ENCODE measurements around the gene CISH.

The CISH gene

DNA sequence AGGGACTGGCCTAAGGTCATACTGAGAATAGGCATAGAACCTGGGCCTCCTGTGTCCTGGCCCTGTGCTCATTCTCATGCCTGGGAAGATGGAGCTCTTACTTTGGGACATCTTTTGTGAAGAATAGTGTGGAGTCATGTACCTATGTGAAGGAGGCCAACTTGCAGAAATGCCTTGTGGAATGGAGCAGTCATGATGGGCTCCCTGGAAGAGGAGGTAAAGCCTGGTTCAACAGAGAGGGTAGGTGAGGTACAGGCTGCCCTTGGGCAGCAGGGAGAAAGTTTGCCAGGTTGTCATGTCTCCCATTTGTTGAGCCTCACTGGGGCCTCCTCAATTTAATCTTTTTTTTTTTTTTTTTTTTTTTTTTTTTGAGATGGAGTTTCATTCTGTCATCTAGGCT is 23.5 kb upstream of the CISH start:
- no peak for DNase-seq

DNA sequence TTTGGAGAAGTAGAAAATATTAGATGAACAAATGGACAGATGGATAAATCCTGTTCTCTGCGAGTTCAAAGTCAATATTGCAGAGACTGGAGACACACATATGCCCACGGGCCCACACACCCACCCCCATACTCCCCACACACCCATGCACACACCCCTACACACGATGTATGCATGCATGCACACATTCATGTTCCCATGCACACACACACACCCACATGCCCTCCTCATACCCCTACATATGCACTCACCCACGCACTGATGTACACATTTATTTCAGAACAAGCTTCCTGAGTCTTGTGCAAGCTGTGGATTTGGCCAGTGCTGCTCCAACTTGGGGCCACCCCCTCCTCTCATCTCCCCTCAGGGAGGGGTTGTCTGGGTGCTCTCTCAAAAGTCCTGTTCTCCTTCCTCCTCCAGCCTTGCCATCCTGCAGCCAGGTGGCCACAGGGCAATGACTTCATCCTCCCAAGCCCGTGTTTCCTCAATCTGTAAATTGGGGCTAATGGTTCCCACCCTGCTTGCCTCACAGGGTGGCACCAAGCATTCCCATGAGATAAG is 21.7 kb upstream of the CISH start:
- DNase-seq, result no peak

DNA sequence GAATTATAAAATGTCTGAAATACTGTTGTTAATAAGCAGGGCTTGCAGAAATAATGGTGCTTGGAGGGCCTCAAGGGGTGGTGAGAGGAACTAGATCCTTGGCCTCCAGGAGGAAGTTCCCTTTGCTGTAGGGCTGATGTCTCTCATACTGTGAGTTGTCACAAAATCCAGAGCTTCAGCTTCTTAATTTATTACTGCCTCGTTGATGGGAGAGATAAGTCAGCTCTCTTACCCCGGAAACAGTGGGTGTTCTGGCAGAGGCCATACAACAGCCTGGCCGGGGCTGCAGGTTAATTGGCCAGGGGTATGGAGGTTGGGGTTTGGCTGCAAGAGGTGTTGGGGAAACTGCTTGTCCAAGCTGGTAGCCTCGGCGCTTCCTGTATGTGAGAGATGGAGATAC is 20.9 kb upstream of the CISH start:
- DNase-seq, result no peak

DNA sequence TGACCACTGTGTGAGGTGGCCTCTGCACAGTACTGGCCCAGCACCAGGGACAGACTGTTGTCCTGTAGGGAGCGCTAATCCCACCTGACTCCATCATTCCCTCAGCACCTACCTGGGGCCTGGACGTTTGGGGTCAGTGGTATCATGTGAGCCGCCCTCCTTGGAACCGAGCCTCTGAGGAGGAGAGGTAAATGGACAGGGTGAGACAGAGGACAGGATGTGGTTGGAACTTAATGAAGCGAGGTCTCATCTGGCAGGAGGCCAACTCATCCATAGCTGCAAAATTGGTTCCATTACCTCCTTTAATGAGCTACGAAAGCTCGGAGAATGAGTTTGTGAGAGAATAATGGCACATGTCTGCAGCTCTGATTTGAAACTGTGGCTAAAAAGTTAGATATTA is 19.3 kb upstream of the CISH start:
- DNase-seq, result no peak

DNA sequence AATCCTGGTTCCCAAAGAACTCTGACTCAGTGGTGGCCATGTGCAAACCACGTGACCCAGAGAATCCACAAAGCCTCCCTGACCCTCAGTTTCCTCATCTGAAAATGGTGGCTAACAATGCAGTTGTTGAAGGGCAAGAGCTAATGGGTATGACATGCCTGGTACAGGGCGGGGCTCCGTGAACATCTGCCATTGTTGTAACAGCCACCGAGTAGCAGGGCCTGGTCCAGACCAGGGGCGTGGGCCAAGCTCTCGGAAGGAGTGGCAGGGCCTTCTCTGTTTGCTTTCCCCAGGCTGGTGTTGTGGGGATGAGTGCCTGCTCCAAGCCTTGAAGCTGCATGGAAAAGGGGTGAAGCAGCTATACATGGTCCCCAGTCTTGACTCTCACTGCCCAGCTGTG is 18.8 kb upstream of the CISH start:
- no peak for DNase-seq

DNA sequence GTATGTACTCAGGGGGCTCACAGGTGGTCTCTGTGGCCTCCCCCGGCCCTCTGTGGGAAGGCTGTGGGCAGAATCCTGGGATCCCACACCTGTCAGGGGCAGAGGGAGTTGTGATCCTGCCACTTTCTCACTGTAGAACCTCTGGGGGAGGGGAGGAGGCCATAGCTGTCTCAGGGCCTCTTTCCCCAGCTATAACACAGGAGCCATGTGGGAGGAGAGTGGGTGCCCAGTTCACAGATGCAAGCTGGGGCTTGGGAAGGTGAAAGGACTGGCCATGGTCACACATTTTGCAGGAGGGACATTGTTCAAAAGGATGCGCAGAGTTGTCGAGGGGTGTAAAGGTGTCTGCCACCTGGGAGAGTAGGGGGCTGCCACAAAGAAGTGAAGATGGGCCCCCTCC is 17.0 kb upstream of the CISH start:
- no peak for DNase-seq

DNA sequence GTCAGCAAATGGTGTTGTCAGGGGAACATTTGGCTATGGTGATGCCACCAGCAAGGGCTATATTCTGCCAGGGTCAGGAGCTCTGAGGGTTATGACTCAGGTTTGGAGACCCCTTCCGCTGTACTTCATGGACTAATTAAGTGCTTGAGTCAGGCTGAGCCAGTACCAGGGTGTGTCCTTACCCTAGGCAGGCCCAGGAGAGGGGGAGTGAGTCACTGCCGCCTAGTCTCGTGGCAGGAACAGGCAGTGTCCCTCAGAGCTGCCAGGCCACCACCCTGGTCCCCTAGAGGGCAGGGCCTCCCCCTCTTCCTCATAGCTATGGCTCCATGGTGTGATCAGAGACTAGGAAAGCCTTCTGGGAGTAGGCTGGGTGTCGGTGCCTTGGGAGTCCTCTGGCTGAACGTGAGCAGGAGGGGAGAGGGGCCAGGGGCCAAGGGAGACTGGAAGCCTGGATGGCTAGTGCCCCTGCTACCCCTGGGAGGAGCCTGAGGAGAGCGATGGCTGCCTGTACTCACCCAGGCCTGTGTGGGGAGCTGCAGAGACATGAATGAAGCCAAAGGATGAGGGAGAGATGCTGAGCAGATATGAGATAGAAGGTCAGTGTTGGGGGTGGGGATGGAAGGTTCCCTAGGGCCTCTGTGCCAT is 16.0 kb upstream of the CISH start:
- no peak for DNase-seq

DNA sequence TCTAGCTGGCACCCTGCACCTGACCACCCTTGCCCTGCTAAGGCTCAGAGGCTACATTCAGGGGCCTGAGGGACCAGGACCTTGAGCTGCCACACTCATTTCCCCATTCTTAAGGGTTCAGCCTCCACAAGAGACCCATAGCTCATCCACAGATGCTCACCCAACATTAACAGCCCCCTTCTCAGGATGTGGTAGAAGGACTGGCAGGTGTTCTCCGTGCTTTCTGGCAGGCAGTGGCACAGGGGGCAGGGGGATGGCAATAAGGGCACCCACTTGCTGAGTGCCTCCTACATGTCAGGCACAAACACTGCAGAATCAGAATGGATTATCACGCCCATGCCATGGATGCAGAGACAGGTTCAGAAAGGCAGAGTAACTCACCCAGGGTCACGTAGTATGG is 14.8 kb upstream of the CISH start:
- DNase-seq, result no peak

DNA sequence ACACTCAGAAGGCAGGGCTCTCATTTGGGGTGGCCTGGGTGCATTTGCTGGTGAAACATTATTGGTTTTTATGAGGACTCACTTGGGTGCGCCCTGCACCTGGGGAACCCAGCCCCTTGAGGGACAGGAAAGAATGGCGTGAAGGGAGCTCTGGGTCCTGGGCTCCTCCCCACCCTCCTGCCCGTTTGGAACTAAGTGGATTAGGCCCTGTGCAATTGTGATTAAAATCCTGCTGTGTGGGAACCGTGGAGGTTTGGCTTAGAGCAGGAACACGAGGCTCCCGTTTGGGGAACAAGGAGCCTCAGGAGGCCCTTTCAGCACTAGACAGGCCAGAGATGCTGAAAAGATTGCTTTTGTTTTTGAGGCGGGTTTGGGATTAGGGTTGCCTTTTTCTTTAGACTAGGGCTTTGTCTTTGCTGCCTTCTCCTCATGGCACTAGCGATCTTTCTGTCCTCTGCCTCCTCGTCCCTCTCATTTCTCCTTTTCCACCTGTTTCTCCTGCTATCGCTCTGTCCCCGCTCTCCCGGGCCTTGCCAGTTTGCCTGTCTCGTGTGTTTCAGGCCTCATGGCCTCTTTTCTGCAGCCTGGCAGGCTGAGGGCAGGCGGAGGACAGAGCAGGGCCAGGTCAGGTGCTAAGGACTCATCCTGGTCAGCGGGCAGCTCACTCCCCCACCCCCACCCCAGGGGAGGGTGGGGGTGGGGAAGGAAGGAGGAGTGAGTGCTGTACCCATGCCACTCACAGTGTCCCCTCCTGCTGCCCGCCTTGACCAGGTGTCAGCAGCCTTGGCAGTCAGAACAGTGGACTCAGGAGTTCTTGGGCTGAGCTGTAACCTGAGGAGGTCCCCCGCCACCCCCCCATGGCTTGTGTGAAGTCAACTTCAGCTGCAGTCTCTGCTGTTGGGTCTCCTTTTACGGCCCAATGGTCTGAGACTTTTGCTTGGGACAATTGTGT is 13.9 kb upstream of the CISH start:
- DNase-seq, result no peak

DNA sequence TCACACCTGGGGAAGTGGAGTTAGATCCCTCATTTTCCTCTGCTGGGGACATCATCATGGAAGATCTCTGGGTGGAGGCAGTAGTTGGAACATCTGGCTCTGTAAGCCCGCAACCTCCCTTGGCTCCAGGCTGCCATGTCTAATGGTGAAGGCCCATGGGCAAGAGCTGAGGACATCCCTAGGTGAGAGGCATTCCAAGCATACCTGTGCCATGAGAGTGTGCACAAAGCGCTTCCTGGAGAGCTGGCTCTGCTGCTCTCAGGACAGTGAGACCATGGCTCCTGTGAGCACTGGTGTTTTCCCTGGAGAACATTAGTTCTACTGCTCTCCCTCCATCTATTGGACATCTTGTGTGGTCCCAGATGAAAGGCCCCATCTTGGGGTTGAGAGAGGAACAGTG is 13.1 kb upstream of the CISH start:
- no peak for DNase-seq

DNA sequence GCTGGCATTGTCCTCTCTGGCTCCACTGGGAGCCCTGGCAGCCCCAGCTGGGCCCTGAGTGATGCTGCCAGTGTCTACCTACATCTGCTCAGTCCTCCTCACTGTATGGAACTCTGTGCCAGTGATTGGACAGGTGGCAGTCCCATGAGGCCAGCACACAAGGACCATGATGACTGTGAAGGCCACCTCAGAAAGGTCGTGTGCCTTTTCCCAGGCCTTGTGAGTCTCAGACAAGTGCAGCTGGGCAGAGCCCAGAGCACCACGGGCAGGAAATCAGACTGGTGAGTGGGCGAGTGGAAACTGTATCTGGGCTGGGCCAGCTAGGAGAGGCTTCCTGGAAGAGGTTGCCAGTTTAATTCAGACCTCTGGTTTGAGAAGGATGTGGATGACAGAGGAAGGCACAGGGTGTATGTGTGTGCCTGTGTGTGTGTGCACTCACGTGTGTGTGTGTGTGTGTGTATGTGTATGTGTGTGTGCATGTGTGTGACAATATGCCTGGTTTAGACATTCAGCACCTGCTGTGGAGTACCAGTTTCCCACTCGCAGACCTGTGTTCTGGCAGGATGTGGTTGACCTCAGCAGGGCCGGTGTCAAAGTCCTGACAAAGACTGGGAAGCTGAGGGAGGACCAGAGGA is 12.4 kb upstream of the CISH start:
- no peak for DNase-seq

DNA sequence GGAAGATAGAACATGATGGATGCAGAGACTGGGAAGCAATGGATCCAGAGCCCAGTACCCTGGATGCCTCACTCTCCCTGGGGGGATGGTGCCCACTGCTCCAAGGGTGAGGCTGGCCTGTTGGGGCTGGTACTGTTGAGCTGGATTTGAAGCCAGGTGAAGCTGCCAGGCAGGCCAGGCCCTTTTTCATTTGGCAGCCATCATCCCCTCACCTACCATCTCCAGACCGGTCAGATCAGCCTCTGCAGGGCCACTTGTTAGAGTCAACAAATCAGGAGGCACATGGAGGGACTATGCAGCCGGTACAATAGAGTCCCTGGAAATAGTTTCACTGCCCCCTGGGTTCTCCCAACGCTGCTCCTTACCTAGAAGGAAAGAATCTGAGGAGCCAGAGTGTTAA is 11.3 kb upstream of the CISH start:
- no peak for DNase-seq

DNA sequence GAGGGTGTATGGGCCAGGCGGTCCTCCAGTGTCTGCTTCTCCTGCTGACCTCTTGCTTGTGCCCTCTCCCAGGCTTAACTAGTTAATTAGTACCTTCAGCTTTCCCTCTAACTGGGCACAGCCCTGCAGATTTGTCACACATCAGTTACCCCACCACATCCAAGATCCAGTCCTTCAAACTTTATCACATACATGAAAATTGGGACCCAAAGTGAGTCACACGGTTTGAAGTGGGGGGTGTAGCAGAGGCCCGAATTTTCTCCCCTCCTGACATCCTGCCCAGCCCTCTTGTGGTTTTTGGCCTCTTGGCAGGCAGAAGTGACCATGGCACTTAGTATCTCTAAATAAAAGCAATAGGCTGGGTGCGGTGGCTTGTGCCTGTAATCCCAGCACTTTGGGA is 9.2 kb upstream of the CISH start:
- no peak for DNase-seq

DNA sequence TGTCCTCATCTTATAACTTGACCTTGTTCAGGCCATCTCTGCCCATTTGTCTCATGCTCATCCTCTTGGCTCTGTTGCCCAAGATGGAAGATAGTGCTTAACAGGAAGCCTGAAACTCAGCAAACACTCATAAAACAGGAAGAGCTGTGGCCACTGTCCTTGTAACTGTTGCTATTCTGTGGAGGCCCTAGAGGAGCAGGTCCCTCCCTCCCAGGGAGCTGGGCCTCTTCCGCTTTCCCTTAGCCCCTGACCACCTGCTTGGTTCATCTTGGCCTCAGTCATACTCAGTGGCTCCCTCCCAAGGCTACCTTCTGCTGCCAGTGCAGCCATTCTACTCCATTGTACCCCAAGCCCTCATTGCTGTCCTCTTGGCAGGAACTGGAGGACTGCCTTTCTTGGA is 8.8 kb upstream of the CISH start:
- no peak for DNase-seq

DNA sequence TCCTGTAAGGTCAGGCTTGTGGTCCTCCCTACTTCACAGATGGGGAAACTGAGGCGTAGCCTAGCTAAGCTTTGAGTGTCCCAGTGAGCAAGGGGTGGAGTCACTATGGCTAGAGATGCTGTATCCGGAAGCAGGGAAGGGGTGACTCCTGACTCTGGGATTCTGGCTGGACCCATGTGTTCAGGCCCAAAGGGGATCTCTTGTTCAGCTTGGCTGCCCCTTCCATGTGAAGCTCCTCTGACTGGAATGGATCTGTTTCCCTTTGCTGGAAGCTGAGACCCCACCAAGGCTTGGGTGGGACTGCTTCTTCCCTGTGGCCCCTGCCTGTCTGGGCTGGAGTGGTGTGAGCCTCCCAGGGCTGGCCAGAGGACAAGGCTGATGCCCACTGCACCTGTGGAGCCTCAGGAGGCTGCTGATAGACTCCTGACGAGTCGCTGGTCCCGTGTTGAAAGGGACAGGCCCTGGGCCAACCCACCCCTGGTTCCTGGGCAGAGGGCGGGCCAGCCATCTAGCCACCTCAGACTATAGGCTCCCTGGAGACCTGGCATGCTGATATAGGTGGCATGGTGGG is 6.4 kb upstream of the CISH start:
- no peak for DNase-seq

DNA sequence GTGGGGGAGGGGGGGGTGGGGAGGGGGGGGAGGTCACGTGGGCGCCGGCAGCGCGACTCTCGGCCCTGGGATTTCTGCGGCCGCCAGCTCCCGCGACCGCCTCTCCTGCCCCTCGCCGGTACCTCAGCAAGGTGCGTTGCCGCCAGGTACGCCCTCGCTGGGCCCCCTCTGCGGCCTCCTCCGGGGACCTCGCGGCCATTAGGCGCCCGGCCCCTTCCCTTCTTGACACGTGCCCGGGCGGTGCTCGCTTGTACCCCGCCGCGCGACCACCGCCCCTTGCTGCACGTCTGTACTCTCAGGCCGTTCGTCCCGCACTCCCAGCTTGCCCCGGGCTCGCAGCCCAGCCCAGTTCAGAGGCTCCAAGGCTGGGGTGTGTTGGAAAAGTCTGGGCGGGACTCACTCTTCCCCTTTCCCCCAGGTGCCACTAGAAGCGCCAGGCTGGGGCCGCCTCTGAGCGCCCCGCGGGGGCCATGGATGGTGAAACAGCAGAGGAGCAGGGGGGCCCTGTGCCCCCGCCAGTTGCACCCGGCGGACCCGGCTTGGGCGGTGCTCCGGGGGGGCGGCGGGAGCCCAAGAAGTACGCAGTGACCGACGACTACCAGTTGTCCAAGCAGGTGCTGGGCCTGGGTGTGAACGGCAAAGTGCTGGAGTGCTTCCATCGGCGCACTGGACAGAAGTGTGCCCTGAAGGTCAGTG is 5.7 kb upstream of the CISH start, which contains the start of gene MAPKAPK3:
TSS of gene MAPKAPK3 (plus strand) at position 56 of the 696 bp plus-strand sequence. CDS start at position 471, 415 bp downstream.
- DNase-seq, result peak; percentile 42

DNA sequence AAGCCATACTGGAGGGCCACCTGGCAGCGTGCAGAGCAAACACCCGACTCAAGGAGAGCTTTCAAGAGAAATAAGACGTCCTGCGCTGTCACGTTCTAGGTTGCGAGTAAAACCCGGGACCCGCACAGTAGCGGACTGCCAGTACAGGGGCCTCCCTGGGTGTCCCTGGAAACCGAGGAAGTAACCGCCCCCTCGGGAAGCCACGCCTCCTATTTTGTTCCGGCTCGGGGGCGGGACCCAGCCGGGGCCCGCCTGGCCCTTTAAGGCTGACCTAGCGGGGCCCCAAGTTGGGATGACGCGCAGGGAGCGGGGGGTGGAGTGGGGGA is 5.2 kb upstream of the CISH start:
- DNase-seq, result peak; percentile 93

DNA sequence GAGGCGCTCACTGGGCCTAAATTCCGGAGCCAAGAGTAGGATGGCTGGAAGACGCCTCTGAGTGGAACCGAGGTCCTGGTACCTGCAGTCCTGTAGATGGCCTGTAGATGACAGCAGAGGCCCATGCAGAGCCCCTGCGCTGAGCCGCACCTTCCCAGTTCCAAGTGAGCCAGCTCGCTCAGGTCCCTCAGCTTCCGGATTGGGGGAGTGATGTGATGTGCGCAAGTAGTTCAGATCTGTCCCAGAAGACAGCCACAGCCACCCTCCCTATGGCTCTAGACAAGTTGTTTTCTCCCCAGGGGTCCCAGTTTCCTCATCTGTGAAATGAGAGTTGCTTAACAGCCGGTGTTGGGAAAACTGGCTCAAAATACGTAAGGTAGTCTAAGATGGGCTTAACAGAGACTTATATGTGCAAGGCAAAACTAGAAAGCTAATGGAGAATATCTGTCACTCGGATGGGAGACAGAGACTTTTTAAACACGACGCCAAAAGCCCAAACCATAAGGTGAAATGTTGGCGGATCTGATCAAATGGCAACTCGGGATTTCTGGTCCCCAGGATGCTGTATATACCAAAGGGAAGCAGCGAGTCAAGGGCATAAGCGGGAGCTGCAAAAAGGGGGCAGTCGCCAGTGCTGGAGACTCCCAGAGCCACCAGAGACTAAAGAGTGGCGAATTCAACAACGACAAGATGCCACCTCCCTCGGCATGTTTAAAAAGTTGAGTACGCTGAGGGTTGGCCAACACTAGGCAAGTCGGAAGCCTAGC is 4.6 kb upstream of the CISH start:
- peak; percentile 76 for DNase-seq

DNA sequence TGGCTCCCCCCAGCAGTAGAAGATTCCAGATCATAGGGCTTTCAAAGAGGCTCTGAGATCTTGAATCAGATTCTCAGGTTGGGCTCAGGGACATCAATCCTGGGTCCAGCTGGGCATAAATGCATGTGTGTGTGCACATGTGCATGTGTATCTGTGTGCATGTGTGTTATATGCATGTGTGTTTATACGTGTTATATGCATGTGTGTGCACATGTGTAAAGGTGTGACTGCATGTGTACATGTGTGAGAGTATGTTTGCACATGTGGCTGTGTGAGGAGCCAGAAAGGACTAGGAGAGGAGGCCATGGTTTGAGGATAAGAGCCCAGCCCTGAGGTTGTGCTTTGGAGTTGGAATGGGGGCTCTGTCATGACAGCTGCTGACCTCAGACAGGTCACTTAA is 3.6 kb upstream of the CISH start:
- DNase-seq, result no peak

DNA sequence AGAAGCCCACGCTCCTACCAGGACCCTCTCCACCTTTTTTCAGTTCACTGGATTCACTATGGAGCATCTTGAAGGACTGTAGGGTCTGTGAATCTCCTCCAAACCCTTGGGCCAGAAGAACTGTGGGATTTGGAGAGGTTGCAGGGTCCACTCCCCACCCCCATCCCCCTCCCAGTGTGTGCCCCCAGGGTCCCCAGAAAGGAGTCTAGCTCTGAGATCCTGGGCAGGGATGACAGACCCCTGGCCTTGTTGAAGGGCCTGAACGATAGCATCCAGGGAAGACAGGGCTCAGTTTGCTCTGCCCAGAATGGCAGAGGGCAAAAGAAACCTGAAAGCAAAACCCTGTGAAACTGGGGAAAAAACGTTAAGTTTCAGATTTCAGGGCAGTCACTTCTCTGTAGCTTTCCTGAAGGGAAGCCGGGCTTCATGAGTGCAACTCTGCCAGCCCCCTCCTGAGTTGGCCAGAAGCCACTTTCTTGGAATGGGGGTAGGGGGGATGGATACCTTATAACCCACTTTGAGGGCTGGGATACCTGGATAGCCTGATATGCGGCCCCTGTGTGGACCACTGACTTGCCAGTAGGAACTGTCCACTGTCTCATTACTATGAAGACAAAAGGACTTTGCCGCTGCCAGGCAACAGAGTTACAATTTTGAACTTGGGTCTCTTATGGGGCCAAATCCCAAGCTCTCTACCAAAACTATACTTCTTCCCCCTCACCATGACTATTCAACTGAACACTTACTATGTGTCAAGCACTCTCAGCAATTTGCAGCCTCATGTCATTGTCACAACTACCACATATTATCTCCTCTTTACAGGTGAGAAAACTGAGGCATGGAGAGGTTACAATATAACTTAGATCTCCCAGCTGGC is 1.6 kb upstream of the CISH start:
- DNase-seq, result no peak
